GM19395 (cell line): ENCODE results near the gene ALDH5A1.

ENCODE experiments used
- ATAC-seq: cut with Tn5 transposase; IDR thresholded peaks from one replicate; pipeline ENCODE4 v1.9.1; 2021; ENCODE audit warnings: mild to moderate bottlenecking, moderate library complexity; ENCODE audit not compliant: unreplicated experiment

Gene ALDH5A1

DNA sequence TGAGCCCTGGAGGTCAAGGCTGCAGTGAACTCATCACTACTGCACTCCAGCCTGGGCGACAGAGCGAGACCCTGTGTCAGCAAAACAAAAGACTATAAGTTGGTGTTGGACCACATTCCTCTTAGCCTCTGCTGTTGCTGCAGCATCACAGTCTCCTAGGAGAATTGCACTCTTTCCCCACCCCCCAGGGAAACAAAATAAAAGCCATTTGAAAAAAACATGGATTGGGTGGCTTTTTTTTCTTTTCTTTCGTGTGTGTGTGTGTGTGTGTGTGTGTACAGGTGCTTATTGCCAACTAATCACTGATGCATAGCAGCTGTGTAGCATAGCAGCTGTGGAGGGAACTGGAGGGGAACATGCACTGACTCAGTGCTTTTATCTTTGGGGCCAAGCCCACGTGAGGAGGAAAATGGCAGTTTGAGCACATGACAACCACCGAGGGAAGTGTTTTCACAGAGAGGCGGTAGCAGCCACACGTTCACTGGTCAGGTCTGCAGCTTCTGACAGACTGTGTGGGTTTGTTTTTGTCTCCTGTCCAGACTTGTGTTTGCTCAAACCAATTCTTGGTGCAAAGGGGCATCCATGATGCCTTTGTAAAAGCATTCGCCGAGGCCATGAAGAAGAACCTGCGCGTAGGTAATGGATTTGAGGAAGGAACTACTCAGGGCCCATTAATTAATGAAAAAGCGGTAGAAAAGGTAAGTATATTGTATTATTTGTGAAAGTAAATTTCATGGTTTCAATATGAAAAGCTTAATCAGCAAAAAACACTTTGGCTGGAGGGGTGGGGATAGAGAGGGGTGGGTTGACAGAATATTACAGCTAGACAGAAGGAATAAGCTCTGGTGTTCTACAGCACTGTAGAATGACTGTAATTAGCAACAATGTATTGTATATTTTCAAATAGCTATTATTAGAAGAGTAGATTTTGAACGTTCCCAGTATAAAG, 27.7 kb downstream of the ALDH5A1 start:
- peak; percentile 41 for ATAC-seq

DNA sequence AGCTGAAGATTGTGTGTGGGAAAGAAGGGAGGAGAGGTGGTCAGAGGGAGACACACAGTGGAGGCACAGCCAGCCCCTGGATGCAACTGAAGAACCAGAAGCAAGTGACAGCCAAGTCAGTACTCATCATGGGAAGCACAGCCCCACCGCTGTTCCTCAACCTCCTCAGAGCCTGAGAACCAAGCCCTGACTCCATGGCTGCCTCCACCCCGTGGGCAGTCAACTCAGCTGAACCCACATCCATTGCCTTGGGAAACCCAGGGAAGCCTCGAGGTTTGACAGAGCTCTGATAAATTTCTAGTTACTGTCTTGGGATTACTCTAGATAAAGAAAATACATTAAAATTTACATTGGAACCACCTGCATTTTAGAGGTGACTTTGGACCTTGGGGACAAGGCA, 29.6 kb downstream of the ALDH5A1 start:
- no peak for ATAC-seq

DNA sequence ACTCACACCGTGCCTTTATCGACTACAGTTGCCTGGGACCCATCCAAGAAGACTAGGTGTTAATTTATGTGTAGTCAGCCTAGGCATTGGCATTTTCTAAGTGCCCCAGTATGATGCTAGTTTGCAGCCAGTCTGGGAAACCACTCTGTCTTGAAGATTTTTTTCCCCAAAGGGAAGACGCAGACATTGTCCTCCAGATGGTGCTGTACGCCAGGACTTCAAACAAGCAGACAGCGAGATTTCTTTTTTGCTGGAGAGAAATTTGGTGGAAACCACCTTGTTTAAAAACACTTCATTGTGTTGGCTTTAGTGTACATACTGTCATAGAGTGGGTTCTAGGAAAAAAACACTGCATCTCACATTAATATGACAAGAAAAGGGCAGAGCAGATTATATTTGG, 30.0 kb downstream of the ALDH5A1 start:
- ATAC-seq, result no peak

DNA sequence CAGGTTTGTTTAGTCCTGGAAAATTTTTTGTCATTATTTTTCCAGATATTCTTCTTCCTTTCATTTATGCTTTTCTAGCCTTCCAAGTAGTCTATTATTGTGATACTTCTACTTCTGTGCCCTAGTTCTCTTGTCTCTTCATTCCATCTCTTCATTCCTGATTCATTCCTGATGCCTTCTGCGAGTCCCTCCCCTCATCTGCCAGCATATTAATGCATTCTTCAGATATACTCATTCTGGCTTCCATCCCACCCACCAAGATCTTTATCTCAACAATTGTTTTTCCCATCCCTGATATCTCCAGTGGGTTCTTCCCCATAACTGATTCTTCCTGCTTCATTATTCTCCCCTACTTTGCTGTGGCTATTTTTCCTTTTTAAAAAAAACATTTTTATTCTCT, 35.2 kb downstream of the ALDH5A1 start:
- no peak for ATAC-seq

DNA sequence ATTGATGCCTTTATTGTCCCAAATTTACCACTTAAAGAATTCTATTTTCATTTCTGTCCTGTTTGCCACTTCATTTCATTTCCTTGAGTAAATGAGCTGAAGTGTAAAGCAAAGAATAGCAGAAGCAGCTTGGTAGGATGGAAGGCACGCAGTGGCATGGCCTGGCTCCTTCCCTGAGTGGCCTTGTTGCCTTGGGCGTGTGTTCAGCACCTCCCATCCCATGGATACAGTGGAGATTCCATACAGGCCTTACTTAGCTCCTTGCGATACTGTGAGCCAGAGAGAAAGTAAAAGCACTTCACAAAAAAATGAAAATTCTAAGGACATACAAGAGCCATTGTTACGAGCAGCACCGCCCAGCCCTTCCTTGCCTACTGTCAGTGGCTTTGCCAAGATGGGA, 39.6 kb downstream of the ALDH5A1 start:
- no peak for ATAC-seq

DNA sequence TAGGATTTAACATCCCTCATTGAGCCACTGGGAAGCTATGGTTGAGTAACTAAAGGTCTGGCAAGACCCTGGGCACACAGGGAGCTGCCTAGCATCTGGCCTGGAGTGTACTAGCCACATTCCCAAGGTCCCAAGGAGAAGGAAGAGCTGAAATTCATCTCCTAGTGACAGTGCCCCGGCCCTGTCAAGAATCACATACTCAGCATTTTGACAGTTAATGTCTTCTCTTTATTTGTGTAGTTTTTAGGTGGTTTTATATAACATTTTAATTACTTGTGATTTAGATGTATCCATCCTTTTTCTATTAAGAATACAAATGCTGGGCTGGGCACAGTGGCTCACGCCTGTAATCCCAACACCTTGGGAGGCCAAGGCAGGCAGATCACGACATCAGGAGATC, 40.4 kb downstream of the ALDH5A1 start:
- ATAC-seq, result no peak

DNA sequence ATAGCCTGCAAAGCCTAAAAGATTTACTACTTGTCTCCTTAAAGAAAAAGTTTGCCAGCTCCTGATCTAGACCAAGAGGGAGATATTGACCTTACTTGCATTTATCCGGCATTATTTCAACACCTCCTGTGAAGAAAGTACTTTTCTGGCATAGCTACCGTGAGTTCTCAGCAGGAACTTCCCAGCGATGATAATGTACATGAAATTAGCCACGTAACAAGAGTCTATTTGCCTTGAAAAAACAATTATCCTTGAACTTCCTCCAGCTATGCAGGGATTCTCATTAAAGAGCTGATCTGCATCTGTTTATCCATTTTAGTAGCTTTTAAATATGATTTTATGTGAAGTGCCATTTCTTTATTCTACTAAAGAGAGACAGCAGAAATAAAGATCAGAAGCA, 41.7 kb downstream of the ALDH5A1 start:
- ATAC-seq, result no peak

DNA sequence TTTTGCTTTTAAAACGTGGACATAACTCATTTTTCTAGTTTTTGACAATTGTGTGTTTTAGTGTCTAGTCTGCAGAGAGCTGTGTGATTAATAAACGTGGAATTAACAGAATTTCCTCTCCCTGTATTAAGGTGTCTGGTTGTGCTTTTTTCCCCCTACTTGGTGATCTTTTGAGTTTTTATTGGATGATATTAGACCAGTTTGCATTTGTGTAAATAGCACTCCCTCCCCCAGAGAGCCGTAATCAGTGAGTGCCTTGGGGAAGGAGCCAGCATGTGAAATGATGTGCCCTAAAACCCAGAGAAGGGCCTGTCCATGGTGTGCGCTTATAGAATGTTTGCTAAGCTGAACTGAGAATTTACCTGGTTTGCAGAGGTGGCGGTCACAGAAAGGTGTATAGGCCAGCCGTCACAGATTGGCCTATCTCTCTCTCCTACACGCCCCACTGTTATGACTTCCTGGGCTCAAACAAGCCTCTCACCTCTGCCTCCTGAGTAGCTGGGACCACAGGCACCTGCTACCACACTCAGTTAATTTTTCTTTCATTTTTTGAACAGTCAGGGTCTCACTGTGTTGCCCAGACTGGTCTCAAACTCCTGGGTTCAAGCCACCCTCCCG, 42.4 kb downstream of the ALDH5A1 start:
- ATAC-seq, result no peak

DNA sequence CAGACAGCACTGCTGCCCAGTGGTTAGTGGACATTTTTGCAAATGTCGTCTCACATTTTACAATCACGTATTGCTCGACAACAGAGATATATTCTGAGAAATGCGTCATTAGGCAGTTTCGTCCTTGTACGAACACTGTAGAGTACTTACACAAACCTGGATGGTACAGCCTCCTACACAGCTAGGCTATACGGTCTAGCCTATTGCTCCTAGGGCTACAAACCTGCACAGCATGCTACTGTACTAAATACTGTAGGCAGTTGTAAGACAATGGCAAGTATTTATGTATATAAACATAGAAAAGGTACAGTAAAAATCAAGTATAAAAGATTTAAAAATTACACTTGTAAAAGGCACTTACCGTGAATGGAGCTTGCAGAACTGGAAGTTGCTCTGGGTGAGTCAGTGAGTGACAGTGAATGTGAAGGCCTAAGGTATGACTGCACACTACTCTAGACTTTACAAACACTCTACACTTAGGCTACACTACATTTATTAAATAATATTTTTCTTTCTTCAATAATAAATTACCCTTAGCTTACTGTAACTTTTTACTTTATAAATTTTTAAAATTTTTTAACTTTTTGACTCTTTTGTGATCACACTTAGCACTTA, 43.1 kb downstream of the ALDH5A1 start:
- ATAC-seq, result no peak

DNA sequence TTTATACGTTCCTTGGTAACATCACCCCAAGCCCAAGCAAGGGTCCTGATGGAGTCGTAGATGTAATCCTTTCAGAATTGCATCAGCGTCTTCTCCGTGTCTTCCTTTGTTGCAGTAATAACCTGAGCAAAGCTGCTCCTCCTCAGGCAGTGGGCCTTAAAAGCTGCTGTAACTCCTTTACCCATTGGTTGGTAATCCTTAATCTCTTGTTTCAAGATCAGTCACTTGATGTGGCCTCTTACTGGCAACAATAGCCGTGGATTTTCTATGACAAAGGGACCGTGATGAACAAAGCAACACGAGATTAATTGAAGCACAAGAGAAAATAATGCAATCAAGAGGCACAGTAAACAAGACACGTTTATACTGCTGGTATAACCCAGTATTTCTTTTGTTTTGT, 44.6 kb downstream of the ALDH5A1 start:
- no peak for ATAC-seq

DNA sequence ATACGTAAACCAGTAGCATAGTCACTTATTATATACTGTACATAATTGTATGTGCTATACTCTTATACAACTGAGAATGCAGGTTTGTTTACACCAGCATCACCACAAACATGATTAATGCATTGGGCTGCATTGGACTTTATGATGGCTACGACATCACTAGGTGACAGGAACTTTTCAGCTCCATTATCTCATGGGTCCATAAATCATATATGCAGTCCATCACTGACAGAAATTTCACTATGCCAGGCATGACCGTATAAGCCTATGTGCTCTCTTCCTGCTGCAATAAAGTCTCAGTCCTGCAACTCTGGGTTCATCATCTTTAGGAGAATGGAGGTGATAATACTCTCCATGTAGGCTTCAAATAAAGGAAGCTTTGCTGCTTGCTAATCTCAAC, 45.4 kb downstream of the ALDH5A1 start:
- ATAC-seq, result no peak

DNA sequence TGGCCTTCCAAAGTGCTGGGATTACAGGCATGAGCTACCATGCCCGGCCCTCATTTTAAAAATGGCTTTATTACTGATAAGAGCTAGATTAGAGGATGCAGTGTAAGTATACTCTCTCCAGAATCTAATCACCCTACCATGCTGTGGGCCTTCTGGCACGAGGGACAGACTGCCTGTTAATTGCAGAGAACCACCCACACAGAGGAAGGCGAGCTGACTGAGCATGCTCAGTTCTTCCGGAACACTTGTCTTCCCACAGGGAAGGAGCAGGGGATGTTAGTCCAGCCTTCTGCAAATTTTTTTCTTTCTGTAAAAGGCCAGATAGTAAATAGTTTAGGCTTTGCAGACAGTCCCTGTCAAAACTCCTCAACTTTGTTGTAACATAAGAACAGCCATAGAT, 48.9 kb downstream of the ALDH5A1 start:
- ATAC-seq, result no peak

DNA sequence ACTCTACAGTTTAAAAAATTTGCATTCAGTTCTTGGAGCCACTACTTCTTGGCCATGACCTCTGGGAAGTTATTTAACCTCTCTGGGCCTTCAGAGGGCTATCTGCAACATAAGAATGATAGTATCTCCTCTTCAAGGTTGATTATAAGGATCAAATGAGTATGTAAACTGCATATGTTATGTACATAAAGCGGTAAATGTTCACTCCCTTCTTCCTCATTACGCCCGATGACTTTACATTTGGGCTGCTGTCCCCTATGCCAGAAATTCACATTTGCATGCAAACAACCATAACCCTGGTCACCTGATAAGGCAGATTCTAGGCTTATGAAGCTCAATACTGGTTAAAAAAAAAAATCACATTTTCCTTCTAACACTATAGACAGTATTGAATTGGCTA, 50.4 kb downstream of the ALDH5A1 start:
- ATAC-seq, result no peak

DNA sequence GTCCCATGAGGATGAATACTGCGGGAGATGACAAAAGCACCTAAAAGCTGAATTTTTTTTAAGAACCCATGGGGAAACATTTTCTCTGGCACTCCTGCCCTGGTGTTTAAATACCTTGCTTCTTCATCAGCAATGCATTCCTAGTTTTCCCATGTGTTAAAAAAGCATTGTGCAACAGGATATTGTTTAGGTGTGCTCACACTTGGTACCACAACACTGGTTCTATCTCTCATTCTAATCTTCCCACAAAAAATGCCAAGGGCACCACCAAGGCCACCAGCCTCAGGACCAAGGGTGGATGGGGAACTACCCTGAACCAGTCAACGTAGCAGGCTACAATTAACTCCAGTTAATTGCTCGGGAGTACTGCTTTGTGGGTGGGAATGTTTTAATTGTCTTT, 50.9 kb downstream of the ALDH5A1 start:
- no peak for ATAC-seq

DNA sequence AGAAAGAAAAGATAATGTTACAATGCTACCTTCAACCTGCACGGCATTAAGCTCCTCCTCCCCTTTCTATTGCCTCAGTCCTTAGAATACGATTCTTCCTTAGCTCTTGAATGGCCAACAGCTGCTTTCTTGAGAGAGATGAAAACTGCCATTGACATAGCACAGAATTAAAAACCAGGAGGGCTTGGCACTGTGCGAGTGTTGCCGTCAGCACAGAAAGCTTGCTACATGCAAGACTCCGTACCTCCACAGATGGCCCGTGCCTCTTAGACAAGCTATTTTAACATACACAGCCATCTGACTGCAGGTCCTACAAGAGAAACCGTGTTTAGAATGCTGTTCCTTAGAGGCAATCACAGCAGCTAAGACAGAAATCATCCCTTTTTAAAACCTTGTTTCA, 51.7 kb downstream of the ALDH5A1 start:
- no peak for ATAC-seq

DNA sequence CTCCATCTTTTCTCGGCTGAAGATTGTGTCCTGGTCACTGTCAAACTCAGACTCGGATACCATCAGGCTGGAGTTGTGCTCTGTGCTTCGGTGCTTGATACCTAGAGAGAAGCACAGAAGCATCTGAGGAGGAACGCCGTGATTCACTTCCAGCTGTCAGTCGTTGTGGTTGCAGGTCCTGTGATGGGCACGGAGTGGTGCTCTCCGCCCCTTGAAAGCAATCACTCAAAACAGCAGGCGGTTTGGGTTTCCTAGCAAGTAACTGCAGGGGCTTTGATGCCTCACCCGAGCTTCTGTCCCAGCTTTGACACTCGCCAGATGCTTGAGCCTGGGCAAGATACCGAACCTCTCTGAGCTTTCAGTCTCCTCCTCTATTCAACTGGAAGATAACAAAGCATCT, 52.5 kb downstream of the ALDH5A1 start:
- ATAC-seq, result peak; percentile 86

DNA sequence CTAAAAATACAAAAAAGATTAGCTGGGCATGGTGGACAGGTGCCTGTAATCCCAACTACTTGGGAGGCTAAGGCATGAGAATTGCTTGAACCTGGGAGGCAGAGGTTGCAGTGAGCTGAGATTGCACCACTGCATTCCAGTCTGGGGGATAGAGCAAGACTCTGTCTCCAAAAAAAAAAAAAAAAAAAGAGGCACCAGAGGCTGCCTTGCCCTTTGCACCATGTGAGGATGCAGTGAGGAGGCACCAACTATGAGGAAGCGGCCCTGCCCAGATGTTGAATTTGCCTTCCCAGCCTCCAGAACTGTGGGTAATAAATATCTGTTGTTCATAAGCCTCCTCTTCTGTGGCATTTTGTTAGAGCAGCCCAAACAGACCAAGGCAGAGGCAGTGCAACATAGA, 54.4 kb downstream of the ALDH5A1 start:
- no peak for ATAC-seq

DNA sequence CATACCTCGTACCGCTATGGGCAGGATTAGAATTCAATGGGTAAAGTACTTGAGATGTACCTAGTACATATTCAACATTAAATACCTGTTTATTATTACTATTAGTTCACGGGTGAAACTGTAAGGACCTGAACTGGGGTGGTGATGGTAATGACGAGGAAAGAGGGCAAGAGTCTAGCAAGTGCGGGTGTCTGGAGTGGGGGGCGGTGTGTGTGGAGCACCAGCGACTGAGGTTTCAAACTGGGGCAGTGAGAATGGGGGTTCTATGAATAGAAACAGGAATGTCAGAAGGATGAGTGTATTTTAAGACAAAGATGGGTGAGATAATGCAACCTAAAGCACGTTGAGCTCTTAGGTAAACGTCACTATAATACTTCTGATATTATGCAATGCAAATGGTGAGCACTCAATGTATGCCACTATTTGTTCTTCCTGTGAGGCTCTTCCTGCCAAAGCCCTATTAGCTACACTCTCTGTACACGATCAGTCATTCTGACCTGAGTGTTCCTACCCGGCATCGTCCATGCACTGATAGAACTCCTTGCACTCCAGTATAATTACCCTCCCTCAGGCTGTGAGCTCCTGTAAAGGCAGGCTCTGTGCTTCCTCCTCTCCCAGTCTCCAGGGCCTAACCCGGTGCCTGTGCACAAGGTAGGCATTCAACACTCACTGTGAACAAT, 55.0 kb downstream of the ALDH5A1 start:
- no peak for ATAC-seq

DNA sequence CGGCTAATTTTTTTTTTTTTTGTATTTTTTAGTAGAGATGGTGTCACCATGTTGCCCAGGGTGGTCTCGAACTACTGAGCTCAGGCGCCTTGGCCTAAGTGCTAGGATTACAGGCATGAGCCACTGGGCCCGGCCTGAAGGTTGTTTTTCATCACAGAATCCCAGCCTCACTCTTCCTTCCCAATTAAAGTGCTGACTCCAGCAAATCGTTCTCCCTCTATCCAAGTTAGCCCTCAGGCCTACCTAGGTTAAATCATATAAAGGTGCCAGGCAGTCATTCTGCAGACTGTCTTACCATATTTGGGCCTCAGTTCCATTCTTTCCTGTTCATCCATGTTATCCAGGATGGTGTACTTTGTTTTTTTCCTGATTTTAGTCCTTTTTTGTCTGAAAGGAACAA, 56.4 kb downstream of the ALDH5A1 start:
- ATAC-seq, result no peak

DNA sequence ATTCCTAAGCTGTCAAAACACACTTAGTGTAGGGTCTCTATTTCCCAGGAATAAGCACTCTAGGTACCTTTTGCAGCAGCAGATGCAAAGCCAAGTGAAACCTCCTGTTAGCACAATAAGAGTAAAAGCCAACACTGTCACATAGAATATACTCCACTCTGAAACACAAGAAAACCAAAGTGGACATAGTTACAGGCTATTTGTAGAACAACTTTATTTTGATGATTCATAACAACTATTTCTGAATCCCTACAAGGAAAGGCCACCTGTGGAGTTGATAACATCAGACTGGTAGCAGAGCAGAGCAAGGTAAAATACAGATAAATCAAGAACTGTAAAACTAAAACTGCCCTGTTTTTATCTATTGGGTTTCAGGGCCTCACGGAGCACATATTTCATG, 59.7 kb downstream of the ALDH5A1 start:
- no peak for ATAC-seq

DNA sequence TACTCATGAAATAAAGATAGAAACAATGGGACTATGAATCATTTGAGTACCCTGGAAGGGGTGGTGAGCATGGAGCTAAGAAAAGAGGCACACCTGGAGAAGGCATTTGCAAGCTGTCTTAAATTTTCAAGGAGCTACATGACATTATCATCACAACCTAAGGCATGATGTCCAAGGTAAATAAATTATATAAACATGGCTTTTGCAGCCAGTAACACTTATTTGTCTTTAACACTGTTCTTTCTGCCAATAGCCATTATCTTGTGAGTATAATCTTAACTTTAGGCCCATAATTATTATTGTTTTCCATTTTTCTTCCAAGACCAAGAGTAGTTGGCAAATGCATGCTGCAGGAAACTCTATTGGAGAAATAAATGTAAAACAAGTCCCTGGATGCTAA, 63.7 kb downstream of the ALDH5A1 start:
- no peak for ATAC-seq

DNA sequence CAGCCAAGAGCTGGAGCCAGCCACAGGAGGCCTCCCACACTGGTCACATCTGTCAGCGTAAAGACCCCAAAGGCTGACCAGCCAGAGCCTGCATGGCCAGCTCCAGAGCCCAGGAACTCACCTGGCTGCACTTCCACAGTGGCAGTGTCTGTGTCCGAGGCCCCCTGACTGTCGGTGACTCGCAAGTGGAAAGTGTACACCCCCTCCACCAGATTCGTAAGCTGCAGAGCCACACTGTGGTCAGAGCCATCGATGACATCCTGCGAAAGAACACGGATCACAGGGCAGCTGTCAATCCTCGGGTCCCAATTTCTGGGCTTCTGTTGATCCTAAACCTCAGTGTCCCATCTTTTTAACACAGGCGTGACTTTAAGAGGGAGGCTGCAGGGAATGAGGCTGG, 69.3 kb downstream of the ALDH5A1 start:
- no peak for ATAC-seq
